Esophagus squamous epithelium (tissue), 4 donors: ENCODE measurements around the gene OSCP1.

ENCODE experiments used
- CTCF ChIP-seq, 6 experiments: fragments of 450-650 bp in 4 of 6; fragments of 200-600 bp in 2 of 6; sonication (generic) in 2 of 6; IDR thresholded peaks; one replicate each; pipeline ENCODE4 v1.5.1; 2016 to 2019; ENCODE audit warnings: antibody characterized with exemption in 6 of 6, mild to moderate bottlenecking in 4 of 6, moderate library complexity in 4 of 6
- POLR2A ChIP-seq, 4 donors: fragments of 450-650 bp; IDR thresholded peaks; one replicate each; pipeline ENCODE4 v1.6.1; 2017; ENCODE audit warnings: antibody characterized with exemption in 4 of 4, mild to moderate bottlenecking in 4 of 4, moderate library complexity in 3 of 4

GRCh38 chr1:36463463-36463802 is 13.2 kb upstream of the OSCP1 start:
- TF ChIP-seq CTCF (IDR thresholded peaks at IDR 0.05) (peak in 1 of 6 experiments; percentile 2), POLR2A (IDR thresholded peaks at IDR 0.05) (no peak)
